ENCODE data around the gene EEF1AKMT2. TPM values are rescaled to one million over a fixed set of nuclear protein-coding genes. Genes with fewer than 3 reads are reported as not detected.

EEF1AKMT2 gene
- total RNA-seq, 4 donors from 2014 or later = 10.6 to 16.8 (median 13.3) TPM

- ATAC-seq (ENCODE audit: low FRiP score) (no peak), DNase-seq (ENCODE audit: low spot score) (no peak)
- TF ChIP-seq CTCF (IDR thresholded peaks at IDR 0.05) = peak in 1 of 3 donors; percentile 6
These were observed 46.0 kb downstream of the EEF1AKMT2 start for GRCh38 chr10:124745673-124746072.

DNA sequence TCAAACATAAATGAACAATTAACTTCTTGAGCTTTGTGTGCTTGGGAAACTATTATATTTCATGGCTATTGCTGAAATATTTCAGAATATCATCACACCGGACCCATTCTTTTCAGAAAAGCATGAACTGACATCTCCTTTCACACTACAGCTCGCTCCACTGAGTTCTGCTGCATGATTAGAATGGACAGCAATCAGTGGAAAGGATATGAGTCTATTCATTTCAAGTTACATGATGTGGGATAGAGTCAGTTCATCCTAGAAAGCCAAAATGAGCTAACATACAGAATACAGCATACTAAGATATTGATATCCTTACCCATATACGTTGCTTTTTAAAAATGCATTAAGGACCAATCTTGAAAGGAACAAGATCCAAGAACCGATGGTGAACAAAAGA lies 46.4 kb downstream of the EEF1AKMT2 start:
- no peak for ATAC-seq (ENCODE audit: low FRiP score)
- no peak for TF ChIP-seq CTCF (IDR thresholded peaks at IDR 0.05)
- DNase-seq (ENCODE audit: low spot score) = no peak

- ATAC-seq (ENCODE audit: low FRiP score) = peak; percentile 78
- DNase-seq (ENCODE audit: low spot score) = no peak
- no peak for TF ChIP-seq CTCF (IDR thresholded peaks at IDR 0.05)
These were observed 47.3 kb downstream of the EEF1AKMT2 start, which contains the start of gene FAM53B for GRCh38 chr10:124744102-124745050. Gene FAM53B (minus strand): TSS chr10:124744378. CDS start chr10:124706713, 37,665 bp downstream.

DNA sequence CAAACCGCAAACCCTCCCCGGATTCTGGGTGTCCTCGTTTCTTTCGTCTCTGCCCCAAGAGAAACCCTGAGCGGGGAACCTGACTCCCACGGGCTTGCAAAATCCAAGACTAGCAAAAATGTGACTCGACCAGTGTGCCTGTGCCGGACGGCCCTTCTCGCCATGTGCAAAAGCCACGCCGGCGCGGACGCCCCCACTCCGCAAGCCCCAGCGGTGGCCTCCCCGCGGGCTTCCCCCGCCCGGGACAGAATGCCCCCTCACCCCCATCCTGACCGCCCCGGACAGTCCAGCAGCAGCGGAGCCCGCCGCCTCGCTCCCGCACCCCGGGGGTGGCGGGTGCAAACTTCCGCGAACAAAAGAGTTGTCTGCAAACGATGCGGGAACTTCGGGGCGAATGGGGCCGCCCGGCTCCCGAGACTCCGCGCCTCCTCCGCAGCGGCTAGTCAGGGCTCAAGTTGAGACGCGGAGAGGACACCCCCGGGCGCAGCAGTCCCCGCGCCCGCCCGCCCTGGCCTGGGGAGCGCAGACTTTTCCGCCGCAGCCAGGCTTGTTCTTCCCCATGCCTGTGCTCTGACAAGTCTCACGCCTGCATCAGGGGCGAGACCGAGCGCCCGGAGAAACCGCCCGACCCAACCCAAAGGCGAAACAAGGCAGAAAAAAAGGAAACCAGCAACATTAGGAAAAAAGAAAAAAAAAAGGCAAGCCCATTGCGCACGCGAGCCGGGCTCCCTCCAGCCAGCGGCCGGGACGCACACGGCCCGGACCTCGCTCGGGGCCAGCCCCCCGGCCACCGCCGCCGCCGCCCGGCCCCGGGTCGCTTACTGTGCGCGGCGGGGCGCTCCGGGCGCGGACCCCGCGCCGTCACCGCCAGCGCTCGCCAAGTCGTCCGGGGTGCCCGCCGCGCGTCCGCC lies 48.2 kb downstream of the EEF1AKMT2 start:
- no peak for TF ChIP-seq CTCF (IDR thresholded peaks at IDR 0.05)
- peak; percentile 21 for ATAC-seq (ENCODE audit: low FRiP score)
- DNase-seq (ENCODE audit: low spot score) = no peak

GRCh38 chr10:124742413-124743190 lies 49.1 kb downstream of the EEF1AKMT2 start:
- ATAC-seq (ENCODE audit: low FRiP score) (no peak), DNase-seq (ENCODE audit: low spot score) (no peak)
- TF ChIP-seq CTCF (IDR thresholded peaks at IDR 0.05) = no peak

- DNase-seq (ENCODE audit: low spot score) (no peak), ATAC-seq (ENCODE audit: low FRiP score) (no peak)
- TF ChIP-seq CTCF (IDR thresholded peaks at IDR 0.05) = no peak
These were observed 49.7 kb downstream of the EEF1AKMT2 start for GRCh38 chr10:124741922-124742412.
